ENCODE measurements around the gene CXorf66. TPM values are rescaled to one million over a fixed set of nuclear protein-coding genes. Genes with fewer than 3 reads are reported as not detected.

The CXorf66 gene
- total and polyA plus RNA-seq, 2 of the 13 experiments (the other 11 are each of a cell fraction or from before 2014, with no cell fraction given), result not detected

DNA sequence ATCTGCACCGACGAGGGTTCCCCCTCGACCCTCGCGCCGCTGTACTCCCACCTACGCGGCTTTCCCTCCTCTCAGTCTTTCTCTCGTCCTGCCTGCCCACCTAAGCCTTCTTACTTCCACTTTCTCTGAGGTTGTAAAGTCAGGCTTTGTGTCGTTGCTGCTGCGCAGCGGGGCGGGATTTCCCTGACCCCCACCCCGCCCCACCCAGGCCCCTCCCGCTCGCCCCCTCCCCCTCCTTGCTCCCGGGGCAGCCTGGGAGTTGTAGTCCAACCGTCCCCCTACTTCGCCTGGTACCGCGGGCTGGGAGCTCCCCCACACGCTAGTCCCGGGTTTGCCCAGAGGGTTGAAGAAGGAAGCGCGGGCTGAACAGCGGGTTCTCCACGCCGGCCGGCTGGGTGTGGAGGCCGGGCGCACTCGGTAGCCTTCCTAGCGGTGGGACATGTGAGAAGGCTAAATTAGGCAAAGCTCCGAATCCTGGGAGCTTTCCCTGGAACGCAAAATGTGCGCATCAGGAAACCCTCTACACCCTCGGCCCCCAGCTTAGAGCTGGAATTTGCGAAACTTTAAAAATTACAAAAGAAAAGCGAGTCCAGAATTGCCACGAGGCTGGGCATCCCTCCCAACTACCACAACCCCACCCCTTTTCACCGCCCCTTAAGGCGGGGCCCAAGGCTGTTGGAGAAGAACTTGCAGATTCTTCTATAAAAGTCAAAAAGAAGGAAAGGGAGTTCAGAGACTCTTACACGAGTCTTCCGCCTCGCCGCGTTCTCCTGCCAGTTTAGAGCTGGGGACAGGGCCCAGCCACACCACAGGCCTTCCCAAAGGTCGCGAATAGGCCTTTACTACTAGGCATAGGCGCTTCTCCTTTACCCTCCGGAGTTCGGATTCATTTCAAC lies 32.2 kb downstream of the CXorf66 start, which contains the start of gene ATP11C (continued):
- TF ChIP-seq ZNF574 (CRISPR knock-in tag; IDR thresholded peaks at IDR 0.05) (no peak), ISX (CRISPR knock-in tag; conservative IDR thresholded peaks at IDR 0.05) (no peak), ZBTB42 (CRISPR knock-in tag; IDR thresholded peaks at IDR 0.05) (no peak), MTA3 (CRISPR knock-in tag; IDR thresholded peaks at IDR 0.05) (no peak), DBP (CRISPR knock-in tag; IDR thresholded peaks at IDR 0.05; ENCODE audit: not compliant biosample characterization) (no peak), KAT7 (CRISPR knock-in tag; IDR thresholded peaks at IDR 0.05; ENCODE audit: borderline replicate concordance) (no peak; the same call in 1 of the 2 replicates), ZNF12 (CRISPR knock-in tag; IDR thresholded peaks at IDR 0.05) (no peak), MTF1 (CRISPR knock-in tag; IDR thresholded peaks at IDR 0.05) (no peak), ZNF724P (CRISPR knock-in tag; IDR thresholded peaks at IDR 0.05; ENCODE audit: borderline replicate concordance) (no peak), CREBL2 (CRISPR knock-in tag; IDR thresholded peaks at IDR 0.05; ENCODE audit: borderline replicate concordance) (no peak), XBP1 (CRISPR knock-in tag; IDR thresholded peaks at IDR 0.05) (no peak), ZFP36L2 (CRISPR knock-in tag; IDR thresholded peaks at IDR 0.05) (no peak), SUZ12 (IDR thresholded peaks at IDR 0.05; ENCODE audit: low read depth, low read length) (peak; percentile 28; the same call in 1 of the 2 replicates), NR2F6 (IDR thresholded peaks at IDR 0.05) (no peak), NR2F6 (CRISPR knock-in tag; IDR thresholded peaks at IDR 0.05) (no peak), NR2F2 (IDR thresholded peaks at IDR 0.05; ENCODE audit: borderline replicate concordance, low read depth) (no peak), ZNF326 (CRISPR knock-in tag; IDR thresholded peaks at IDR 0.05; ENCODE audit: borderline replicate concordance) (no peak), ZNF446 (CRISPR knock-in tag; IDR thresholded peaks at IDR 0.05) (no peak), PAX8 (CRISPR knock-in tag; IDR thresholded peaks at IDR 0.05; ENCODE audit: borderline replicate concordance) (no peak), ZNF451 (CRISPR knock-in tag; IDR thresholded peaks at IDR 0.05) (no peak), ZNF589 (CRISPR knock-in tag; conservative IDR thresholded peaks at IDR 0.05) (no peak)
- TF ChIP-seq, protein P1, sequence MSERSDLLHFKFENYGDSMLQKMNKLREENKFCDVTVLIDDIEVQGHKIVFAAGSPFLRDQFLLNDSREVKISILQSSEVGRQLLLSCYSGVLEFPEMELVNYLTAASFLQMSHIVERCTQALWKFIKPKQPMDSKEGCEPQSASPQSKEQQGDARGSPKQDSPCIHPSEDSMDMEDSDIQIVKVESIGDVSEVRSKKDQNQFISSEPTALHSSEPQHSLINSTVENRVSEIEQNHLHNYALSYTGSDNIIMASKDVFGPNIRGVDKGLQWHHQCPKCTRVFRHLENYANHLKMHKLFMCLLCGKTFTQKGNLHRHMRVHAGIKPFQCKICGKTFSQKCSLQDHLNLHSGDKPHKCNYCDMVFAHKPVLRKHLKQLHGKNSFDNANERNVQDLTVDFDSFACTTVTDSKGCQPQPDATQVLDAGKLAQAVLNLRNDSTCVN (CRISPR knock-in tag; IDR thresholded peaks at IDR 0.05; ENCODE audit: borderline replicate concordance), result no peak
- TF ChIP-seq, protein P2, sequence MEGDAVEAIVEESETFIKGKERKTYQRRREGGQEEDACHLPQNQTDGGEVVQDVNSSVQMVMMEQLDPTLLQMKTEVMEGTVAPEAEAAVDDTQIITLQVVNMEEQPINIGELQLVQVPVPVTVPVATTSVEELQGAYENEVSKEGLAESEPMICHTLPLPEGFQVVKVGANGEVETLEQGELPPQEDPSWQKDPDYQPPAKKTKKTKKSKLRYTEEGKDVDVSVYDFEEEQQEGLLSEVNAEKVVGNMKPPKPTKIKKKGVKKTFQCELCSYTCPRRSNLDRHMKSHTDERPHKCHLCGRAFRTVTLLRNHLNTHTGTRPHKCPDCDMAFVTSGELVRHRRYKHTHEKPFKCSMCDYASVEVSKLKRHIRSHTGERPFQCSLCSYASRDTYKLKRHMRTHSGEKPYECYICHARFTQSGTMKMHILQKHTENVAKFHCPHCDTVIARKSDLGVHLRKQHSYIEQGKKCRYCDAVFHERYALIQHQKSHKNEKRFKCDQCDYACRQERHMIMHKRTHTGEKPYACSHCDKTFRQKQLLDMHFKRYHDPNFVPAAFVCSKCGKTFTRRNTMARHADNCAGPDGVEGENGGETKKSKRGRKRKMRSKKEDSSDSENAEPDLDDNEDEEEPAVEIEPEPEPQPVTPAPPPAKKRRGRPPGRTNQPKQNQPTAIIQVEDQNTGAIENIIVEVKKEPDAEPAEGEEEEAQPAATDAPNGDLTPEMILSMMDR (CRISPR knock-in tag; IDR thresholded peaks at IDR 0.05), result peak; percentile 66
